Measurements from ENCODE around the gene DOCK2.

Gene DOCK2

GRCh38 chr5:169861433-169861832 is 224.4 kb downstream of the DOCK2 start:
- no peak overlapping the region for H3K27ac ChIP-seq (ENCODE audit: low read depth, low read length)
- H3K9me3 ChIP-seq (ENCODE audit: control insufficient read depth, insufficient read depth, low read length): no peaks in the 10 kb centered on the region
- no peak overlapping the region for H3K4me3 ChIP-seq (ENCODE audit: low read length)
- TF ChIP-seq CTCF (IDR thresholded peaks at IDR 0.05; ENCODE audit: low read depth, low read length, poor library complexity, severe bottlenecking) (no peak), EZH2phosphoT487 (IDR thresholded peaks at IDR 0.05; ENCODE audit: borderline replicate concordance, low read length) (no peak)
- H3K27me3 ChIP-seq (ENCODE audit: control insufficient read depth, low read length): no peaks in the 10 kb centered on the region
- H3K4me2 ChIP-seq (ENCODE audit: low read length): no peak overlapping the region
- peaks cover 13% of the 10 kb centered on the region for H3K36me3 ChIP-seq (ENCODE audit: control insufficient read depth, low read length)
- peaks cover 6% of the 10 kb centered on the region; the same call in 1 of the 2 replicates for H4K20me1 ChIP-seq (ENCODE audit: control insufficient read depth, insufficient read depth, low read depth, low read length)
- H3F3A ChIP-seq (ENCODE audit: control insufficient read depth, insufficient read depth): no peaks in the 10 kb centered on the region
- H3K79me2 ChIP-seq (ENCODE audit: control insufficient read depth, low read length): no peaks in the 10 kb centered on the region
- no peaks in the 10 kb centered on the region for H3K9me2 ChIP-seq (replicated peaks; ENCODE audit: control insufficient read depth, low read length)
- no peaks in the 10 kb centered on the region for H3K4me1 ChIP-seq (ENCODE audit: control insufficient read depth, low read length)

GRCh38 chr5:169861934-169862333 is 224.9 kb downstream of the DOCK2 start:
- H3K27ac ChIP-seq (ENCODE audit: low read depth, low read length): no peak overlapping the region
- H3K27me3 ChIP-seq (ENCODE audit: control insufficient read depth, low read length): no peaks in the 10 kb centered on the region
- no peak overlapping the region for H3K4me3 ChIP-seq (ENCODE audit: low read length)
- H3K79me2 ChIP-seq (ENCODE audit: control insufficient read depth, low read length): no peaks in the 10 kb centered on the region
- H3K36me3 ChIP-seq (ENCODE audit: control insufficient read depth, low read length): peaks cover 13% of the 10 kb centered on the region
- H3K9me3 ChIP-seq (ENCODE audit: control insufficient read depth, insufficient read depth, low read length): no peaks in the 10 kb centered on the region
- no peak overlapping the region for H3K4me2 ChIP-seq (ENCODE audit: low read length)
- no peaks in the 10 kb centered on the region for H3K4me1 ChIP-seq (ENCODE audit: control insufficient read depth, low read length)
- TF ChIP-seq CTCF (IDR thresholded peaks at IDR 0.05; ENCODE audit: low read depth, low read length, poor library complexity, severe bottlenecking): no peak
- no peak for TF ChIP-seq EZH2phosphoT487 (IDR thresholded peaks at IDR 0.05; ENCODE audit: borderline replicate concordance, low read length)
- no peaks in the 10 kb centered on the region for H3F3A ChIP-seq (ENCODE audit: control insufficient read depth, insufficient read depth)
- peaks cover 6% of the 10 kb centered on the region; the same call in 1 of the 2 replicates for H4K20me1 ChIP-seq (ENCODE audit: control insufficient read depth, insufficient read depth, low read depth, low read length)
- no peaks in the 10 kb centered on the region for H3K9me2 ChIP-seq (replicated peaks; ENCODE audit: control insufficient read depth, low read length)

GRCh38 chr5:169862391-169862811 is 225.3 kb downstream of the DOCK2 start:
- no peaks in the 10 kb centered on the region for H3K4me1 ChIP-seq (ENCODE audit: control insufficient read depth, low read length)
- no peak overlapping the region for H3K4me3 ChIP-seq (ENCODE audit: low read length)
- no peak overlapping the region for H3K4me2 ChIP-seq (ENCODE audit: low read length)
- no peaks in the 10 kb centered on the region for H3K27me3 ChIP-seq (ENCODE audit: control insufficient read depth, low read length)
- TF ChIP-seq CTCF (IDR thresholded peaks at IDR 0.05; ENCODE audit: low read depth, low read length, poor library complexity, severe bottlenecking): no peak
- no peak for TF ChIP-seq EZH2phosphoT487 (IDR thresholded peaks at IDR 0.05; ENCODE audit: borderline replicate concordance, low read length)
- H3K79me2 ChIP-seq (ENCODE audit: control insufficient read depth, low read length): no peaks in the 10 kb centered on the region
- peaks cover 11% of the 10 kb centered on the region for H3K36me3 ChIP-seq (ENCODE audit: control insufficient read depth, low read length)
- H3K9me2 ChIP-seq (replicated peaks; ENCODE audit: control insufficient read depth, low read length): no peaks in the 10 kb centered on the region
- no peaks in the 10 kb centered on the region for H3K9me3 ChIP-seq (ENCODE audit: control insufficient read depth, insufficient read depth, low read length)
- H3K27ac ChIP-seq (ENCODE audit: low read depth, low read length): no peak overlapping the region
- H3F3A ChIP-seq (ENCODE audit: control insufficient read depth, insufficient read depth): no peaks in the 10 kb centered on the region
- H4K20me1 ChIP-seq (ENCODE audit: control insufficient read depth, insufficient read depth, low read depth, low read length): peaks cover 6% of the 10 kb centered on the region; the same call in 1 of the 2 replicates

Measured in DOHH2 (cell line).